AG09319 (cell line): Measurements from ENCODE around the gene KMT2C.
"Not testable (repeated sequence)": the region's sequence is repeated elsewhere in the genome, so short reads cannot be mapped to it uniquely, and the experiment has no call there.

Source experiments
- DNase-seq: peaks from one replicate; pipeline ENCODE4 v3.0.0-alpha.2; 2010; ENCODE audit warnings: low read depth; ENCODE audit errors: extremely low read depth
- CTCF ChIP-seq: IDR thresholded peaks from 2 replicates; pipeline ENCODE4 v1.5.1; 2011; ENCODE audit warnings: low read depth, mild to moderate bottlenecking, inconsistent platforms, low read length, moderate library complexity

The KMT2C gene

DNA sequence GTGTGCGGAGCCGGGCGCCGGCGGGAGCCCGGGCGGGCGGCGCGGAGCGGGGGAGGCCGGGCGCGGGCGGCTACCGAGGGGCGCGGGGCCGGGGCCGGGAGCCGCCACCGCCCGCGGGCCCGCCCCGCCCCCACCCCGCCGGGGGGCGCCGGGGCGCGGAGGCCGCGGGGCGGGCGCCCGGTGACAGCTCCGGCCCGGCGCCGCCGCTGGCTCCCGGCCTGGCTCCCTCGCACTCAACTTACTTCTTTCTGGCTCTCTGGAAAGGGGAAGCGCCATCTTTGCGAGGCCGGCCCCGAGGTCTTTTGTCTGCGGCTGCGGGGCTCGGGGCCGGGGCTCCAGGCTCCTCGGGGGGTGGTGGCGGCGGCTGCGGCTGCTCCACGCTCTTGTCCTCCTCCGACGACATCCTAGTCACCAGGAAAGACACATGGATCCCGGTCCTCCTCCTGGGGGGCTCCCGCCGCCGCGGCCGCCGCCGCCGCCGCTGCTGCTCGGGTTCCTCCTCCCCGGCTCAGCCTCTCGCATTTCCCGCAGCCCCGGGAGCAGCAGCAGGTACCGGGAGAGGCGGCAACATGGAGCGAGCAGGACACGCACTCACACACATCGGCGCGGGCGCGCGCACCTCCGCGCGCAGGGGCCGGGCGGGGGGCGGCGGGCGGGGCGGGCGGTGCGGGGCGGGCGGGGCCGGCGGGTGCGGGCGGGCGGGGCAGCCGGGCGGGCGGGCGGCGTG, at the start of gene KMT2C:
Gene KMT2C (minus strand): TSS at position 620 of the 727 bp plus-strand sequence. CDS start 217 bp downstream, at position 403.
- TF ChIP-seq CTCF, result no peak
- DNase-seq, result no peak

- no peak for DNase-seq
- TF ChIP-seq CTCF, result no peak
Measured at GRCh38 chr7:152481082-152481481, 45.3 kb upstream of the KMT2C start.

DNA sequence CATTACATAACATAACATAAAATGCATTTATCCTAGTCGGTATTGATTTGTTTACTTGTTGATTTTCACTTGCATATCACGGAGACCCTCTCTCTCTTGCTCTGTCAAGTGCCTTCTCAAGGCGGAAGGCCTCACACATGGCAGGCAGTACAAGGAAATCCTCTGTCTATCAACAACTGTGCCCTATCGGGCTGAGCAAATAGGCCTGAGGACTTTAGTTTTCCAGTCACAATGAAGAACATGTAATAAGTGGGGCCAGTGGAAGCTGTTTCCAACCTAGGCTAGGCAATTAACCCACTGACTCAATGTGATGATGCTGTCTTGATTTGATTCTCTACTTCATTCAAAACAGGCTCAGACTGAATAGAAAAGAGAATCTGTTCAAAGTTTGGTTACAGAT, 44.9 kb upstream of the KMT2C start:
- TF ChIP-seq CTCF, result no peak
- DNase-seq, result no peak

- no peak for DNase-seq
- no peak for TF ChIP-seq CTCF
Measured at GRCh38 chr7:152479595-152479994, 43.8 kb upstream of the KMT2C start.

GRCh38 chr7:152478140-152478539, 42.3 kb upstream of the KMT2C start:
- no peak for DNase-seq
- TF ChIP-seq CTCF, result no peak

DNA sequence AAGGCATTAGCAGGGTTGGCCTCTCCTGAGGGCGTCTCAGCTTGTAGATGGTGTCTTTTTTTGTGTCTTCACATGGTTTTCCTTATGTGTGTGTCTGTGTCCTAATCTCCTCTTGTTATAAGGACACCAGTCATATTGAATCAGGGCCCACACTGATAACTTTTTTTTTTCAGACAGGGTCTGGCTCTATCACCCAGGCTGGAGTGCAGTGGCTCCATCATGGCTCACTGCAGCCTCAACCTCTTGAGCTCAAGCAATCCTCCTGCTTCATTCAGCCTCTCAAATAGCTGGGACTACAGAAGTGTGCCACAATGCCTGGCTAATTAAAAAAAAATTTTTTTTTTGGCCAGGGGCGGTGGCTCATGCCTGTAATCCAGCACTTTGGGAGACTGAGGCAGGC, 41.3 kb upstream of the KMT2C start:
- TF ChIP-seq CTCF, result no peak
- no peak for DNase-seq

- DNase-seq, result no peak
- no peak for TF ChIP-seq CTCF
Measured at GRCh38 chr7:152476551-152476950, 40.7 kb upstream of the KMT2C start.

- DNase-seq, result not testable (repeated sequence)
Measured at GRCh38 chr7:152471023-152471620, 35.3 kb upstream of the KMT2C start.

GRCh38 chr7:152470251-152471022, 34.6 kb upstream of the KMT2C start:
- DNase-seq, result not testable (repeated sequence)

- not testable (repeated sequence) for DNase-seq
Measured at GRCh38 chr7:152469576-152469975, 33.8 kb upstream of the KMT2C start.
